GM19397 (cell line): ENCODE data around the gene COA8.
"Not testable (repeated sequence)": the region's sequence is repeated elsewhere in the genome, so short reads cannot be mapped to it uniquely, and the experiment has no call there.

ENCODE experiments used
- ATAC-seq: cut with Tn5 transposase; IDR thresholded peaks from one replicate; pipeline ENCODE4 v1.9.1; 2021; ENCODE audit warnings: mild to moderate bottlenecking, moderate library complexity; ENCODE audit not compliant: unreplicated experiment

COA8 gene

DNA sequence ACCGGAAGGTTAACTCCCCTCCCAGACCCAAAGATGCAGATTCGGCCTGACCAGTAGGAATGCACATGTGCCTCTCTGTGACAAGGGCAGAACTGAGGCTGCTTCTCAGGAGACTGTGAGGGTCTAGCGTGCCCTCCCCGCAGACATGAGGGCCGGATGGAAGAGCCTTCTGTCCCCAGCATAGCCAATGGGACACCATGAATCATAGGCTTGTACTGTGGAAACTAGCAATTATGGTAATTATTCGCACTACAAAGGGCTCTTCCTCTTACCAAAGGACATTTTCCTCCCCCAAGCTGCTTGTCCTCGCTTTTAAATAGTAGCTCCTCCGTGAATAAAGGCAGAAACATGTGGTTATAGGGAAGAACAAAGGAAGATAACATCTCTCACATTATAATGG lies 6.2 kb downstream of the COA8 start:
- ATAC-seq, result no peak

- ATAC-seq, result no peak
Observed at GRCh38 chr14:103569408-103569807, 6.6 kb downstream of the COA8 start.

DNA sequence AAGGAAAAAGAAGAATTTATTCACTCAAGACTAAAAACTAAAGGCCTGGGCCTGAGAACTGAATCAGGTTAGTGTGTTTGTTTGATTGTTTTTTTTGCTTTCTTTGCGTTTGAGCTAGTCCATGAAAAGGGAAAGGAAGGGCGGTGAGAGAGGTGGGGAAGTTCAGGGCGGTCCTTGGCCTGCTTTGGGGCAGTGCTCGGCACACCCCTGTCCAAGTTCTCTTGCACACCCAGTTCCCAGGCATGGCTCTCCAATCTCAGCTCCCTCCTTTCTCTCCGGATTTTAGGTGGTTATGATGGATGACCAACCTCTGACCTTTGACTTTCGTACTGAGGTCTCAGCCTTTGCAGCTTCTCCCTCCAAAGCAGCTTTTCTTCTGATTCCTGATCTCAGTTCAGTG lies 11.3 kb downstream of the COA8 start:
- no peak for ATAC-seq

- ATAC-seq, result no peak
Observed at GRCh38 chr14:103574707-103575285, 12.0 kb downstream of the COA8 start.

DNA sequence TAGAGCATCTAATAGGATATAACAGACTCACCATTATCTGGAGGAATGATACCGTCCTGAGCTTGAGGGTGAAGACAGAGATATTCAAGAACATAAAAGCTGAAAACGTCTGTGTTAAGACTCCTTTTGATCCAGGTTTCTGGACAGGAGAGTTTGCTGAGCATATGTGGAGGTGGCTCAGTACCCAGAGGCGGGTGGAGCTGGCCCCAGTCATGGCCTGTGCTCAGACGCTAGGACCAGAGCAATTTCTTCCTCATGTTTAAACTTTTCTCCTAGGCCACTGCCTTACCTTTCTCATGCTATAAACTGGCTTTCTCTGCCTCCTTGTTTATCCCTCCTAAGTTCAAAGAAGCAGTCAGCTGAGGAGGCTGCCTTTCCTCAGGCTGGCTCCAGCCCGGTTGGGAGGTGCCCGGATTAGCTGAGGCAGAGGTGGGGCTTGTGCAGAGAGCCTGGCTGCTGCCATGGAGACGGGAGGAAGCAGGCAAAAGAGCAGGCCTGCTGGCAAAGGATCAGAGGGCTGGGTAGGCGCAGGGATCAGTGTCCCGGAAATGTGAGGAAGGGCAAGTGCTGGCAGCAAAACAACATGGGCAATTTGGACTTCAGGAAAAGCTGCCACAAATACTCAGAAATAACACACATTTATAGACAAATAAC lies 13.7 kb downstream of the COA8 start:
- no peak for ATAC-seq

DNA sequence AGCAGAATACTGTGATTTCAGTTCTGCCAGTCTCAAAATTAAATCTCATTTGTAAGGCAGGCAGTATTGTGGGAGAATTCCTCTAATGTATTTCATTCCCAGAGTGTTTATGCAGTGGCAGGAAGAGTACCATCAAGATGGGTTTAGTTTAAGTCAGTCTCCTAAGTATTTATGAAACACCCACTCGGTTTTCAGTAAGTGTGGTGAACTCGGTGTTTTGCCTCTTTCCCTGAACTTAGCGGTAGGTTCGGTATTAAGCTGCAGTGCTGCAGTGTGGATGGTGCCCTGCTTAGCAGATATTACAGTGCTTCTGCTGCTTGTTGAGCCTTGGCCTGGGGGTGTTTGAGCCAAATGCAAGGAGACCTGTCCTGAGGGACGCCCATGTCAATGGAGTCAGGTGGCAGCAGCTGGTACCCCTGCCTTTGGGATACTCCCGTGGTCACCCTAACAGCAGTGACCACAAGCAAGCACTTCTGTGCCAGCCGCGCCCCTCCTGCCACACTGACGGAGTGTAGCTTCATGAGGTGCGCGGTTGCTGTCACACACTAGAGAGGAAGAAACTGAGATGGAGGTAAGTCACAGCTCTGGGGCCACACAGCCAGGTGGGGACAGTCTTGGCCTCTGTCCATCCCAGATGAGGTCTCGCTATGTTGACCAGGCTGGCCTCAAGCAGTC lies 15.8 kb downstream of the COA8 start:
- ATAC-seq, result no peak

- ATAC-seq, result no peak
Observed at GRCh38 chr14:103581206-103581605, 18.4 kb downstream of the COA8 start.

GRCh38 chr14:103581954-103582703 lies 19.4 kb downstream of the COA8 start:
- no peak for ATAC-seq

DNA sequence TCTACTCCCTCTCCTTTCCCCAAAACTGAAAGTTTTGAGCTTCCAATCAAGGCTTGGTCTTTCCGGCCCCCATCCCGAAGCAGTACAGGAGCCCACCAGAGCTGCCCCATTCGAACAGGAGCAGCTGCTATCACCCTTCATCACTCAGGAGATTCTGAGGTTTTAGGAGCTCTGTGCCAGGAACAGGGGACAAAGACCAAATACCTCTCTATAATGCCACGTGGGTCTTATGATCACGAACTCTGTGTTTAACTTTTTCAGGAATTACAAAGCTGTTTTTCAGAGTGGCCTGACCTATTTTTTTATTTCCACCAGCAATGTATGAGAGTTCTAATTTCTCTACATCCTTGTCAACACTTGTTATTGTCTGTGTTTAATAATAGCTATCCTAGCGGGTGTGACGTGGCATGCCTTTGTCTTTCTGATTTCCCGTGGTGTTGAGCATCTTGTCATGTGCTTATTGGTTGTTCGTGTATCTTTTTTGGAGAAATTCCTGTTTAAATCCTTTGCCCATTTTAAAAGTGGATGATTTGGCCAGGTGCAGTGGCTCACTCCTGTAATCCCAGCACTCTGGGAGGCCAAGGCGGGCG lies 21.7 kb downstream of the COA8 start:
- ATAC-seq, result no peak

DNA sequence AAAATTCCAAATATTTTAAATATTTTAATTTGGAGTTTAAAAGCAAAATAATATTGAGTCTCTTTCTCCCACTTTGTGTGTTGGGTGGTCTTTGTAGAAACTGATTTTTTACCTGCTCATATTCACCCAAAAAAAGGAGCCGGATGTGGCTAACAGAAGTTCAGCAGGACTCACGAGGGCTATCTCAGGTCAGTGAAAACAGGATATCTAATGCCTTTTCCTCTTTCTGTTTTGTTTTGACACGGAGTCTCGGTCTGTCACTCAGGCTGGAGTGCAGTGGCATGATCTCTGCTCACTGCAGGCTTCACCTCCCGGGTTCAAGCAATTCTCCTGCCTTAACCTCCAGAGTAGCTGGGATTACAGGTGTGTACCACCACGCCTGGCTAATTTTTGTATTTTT lies 30.8 kb downstream of the COA8 start:
- ATAC-seq, result peak; percentile 89

GRCh38 chr14:103594265-103594664 lies 31.5 kb downstream of the COA8 start:
- ATAC-seq, result no peak

GRCh38 chr14:103597623-103598377 lies 35.0 kb downstream of the COA8 start:
- no peak for ATAC-seq

DNA sequence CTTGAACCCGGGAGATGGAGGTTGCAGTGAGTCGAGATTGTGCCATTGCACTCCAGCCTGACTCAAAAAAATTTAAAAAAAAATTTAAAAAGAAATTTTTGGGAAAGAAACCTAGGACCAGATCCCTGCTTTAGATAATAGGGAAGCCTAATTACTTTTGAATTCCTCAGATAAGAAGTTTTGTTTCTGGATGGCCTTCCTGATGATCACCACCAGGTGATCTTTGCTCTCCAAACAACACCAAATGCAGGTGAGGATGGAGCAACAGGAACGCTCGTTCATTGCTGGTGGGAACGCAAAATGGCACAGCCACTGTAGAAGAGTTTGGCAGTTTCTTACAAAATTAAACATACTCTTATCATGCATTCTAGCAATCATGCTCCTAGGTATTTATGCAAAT lies 37.7 kb downstream of the COA8 start:
- no peak for ATAC-seq

- ATAC-seq, result no peak
Observed at GRCh38 chr14:103604620-103605019, 41.9 kb downstream of the COA8 start.

GRCh38 chr14:103606963-103607668 lies 44.4 kb downstream of the COA8 start:
- peak; percentile 69 for ATAC-seq

DNA sequence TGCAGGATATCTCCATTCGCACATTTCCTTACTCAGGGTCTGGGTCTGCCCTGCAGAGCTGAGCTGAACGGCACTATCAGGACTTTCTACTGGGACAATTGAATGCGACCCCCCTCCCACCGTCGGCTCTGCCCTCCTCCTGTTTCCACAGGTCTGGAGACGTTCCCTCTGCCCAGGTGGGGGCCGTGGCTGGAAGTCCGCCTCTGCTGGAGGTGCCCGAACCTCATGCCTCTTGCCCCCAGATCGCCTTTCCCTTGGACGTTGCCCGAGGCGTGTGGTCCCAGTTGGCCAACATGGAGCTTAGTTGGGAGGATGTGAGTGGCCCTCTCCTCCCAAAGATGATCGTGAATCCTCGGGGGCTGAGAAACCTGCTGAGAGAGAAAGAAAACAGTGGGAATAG lies 45.1 kb downstream of the COA8 start:
- no peak for ATAC-seq

GRCh38 chr14:103609081-103609480 lies 46.3 kb downstream of the COA8 start:
- not testable (repeated sequence) for ATAC-seq

DNA sequence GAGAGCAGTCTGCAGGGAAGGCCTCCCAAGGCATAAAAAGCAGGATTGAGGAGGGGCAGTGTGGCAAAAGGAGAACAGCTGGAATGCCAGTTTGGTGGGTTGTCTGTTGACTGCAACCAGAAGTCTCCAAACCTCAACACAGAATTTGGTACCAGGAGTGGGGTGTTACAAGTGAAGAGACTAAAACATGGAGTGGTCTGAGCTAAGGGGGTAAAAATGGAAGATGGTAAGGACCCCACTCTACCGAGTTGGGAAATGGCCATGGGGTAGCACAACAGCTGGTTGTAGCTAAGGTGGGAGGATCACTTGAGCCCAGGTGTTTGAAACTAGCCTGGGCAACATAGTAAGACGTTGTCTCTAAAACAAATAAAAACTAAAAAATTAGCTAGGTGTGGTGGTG lies 48.5 kb downstream of the COA8 start:
- no peak for ATAC-seq

DNA sequence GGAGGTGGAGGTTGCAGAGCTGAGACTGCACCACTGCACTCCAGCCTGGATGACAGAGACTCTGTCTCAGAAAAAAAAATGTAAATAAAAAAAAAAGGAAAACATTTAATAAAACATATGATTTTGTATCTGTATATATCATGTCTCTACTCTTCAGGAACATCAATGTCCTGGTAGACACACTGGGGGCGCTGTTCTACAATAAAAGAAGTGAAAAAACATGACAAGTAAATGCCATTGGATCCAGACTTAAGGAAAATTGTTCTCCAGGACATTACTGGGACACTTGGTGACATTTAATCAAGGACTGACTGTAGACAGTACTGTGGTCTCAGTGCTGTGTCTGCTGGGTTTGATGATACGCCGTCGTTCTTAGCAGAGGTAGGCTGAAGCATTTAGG lies 50.8 kb downstream of the COA8 start:
- no peak for ATAC-seq
